HUES6 (cell line): ENCODE data around the gene RBFOX2.

ENCODE experiments used
- H3K27ac ChIP-seq: 2 replicates; pipeline ENCODE4 v1.7.0; 2013; ENCODE audit warnings: low read depth, mild to moderate bottlenecking, low read length, inconsistent platforms
- H3K27me3 ChIP-seq: 2 replicates; pipeline ENCODE4 v1.6.1; 2013; ENCODE audit warnings: low read length; ENCODE audit not compliant: control insufficient read depth, insufficient read depth
- H3K36me3 ChIP-seq: 2 replicates; pipeline ENCODE4 v1.6.1; 2013; ENCODE audit warnings: low read length; ENCODE audit not compliant: control insufficient read depth, insufficient read depth
- H3K4me1 ChIP-seq: 2 replicates; pipeline ENCODE4 v1.6.1; 2013; ENCODE audit warnings: low read length; ENCODE audit not compliant: control insufficient read depth, insufficient read depth
- H3K4me3 ChIP-seq: 2 replicates; pipeline ENCODE4 v1.5.1; 2013; ENCODE audit warnings: low read depth, low read length
- H3K9ac ChIP-seq: one replicate; pipeline ENCODE4 v1.6.1; 2013; ENCODE audit warnings: mild to moderate bottlenecking, low read length
- H3K9me3 ChIP-seq: 2 replicates; pipeline ENCODE4 v1.6.1; 2013; ENCODE audit warnings: low read depth, low read length; ENCODE audit not compliant: control insufficient read depth, insufficient read depth

RBFOX2 gene

DNA sequence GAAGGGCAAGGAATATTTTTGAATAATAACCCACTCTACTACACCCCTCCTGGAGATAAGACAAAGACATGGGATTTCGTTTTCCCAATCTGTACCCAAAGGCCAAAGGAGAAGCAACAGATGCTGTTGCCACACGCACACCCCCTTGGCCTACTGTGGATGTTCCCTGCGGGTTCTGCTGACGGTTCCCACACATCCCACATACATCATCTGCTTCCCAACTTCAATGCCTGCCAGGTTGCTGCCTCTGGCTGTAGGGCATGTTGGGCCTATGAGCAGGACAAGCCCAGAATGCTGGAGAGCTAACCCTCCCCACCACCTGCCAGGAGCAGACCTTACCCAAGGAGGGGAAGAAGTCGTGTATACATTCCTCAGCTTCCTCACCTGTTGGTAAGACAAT, 13.6 kb upstream of the RBFOX2 start:
- H3K36me3 ChIP-seq, result no peaks in the 10 kb centered on the region
- H3K27ac ChIP-seq, result no peak overlapping the region

DNA sequence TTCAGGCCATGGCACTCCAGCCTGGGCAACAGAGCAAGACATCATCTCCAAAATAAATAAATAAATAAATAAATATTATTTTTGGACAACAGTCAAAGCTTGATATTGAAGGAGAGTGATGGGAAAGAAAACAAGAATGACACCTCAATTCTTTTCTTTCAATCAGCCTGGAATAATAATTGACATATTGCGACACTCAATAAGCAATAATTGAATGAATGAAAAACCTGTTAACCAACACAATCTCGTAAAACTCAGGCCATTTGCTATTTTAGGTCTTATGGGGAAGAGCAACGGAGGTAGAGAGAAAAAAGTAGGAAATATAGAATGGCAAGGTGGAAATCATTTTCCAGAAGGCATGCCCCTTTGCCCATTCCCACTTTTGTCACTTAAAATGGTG, 10.5 kb upstream of the RBFOX2 start:
- Histone ChIP-seq H3K4me1 (peaks cover 15% of the 10 kb centered on the region; the same call in 1 of the 2 replicates), H3K4me3 (no peak overlapping the region), H3K9me3 (no peaks in the 10 kb centered on the region), H3K27me3 (no peaks in the 10 kb centered on the region), H3K27ac (no peak overlapping the region), H3K36me3 (no peaks in the 10 kb centered on the region), H3K9ac (no peak overlapping the region)

More for the DNA sequence above, 13.6 kb upstream of the RBFOX2 start:
- no peak overlapping the region for H3K9ac ChIP-seq
- H3K27me3 ChIP-seq, result no peaks in the 10 kb centered on the region
- no peaks in the 10 kb centered on the region for H3K4me1 ChIP-seq
- no peak overlapping the region for H3K4me3 ChIP-seq
- H3K9me3 ChIP-seq, result no peaks in the 10 kb centered on the region

DNA sequence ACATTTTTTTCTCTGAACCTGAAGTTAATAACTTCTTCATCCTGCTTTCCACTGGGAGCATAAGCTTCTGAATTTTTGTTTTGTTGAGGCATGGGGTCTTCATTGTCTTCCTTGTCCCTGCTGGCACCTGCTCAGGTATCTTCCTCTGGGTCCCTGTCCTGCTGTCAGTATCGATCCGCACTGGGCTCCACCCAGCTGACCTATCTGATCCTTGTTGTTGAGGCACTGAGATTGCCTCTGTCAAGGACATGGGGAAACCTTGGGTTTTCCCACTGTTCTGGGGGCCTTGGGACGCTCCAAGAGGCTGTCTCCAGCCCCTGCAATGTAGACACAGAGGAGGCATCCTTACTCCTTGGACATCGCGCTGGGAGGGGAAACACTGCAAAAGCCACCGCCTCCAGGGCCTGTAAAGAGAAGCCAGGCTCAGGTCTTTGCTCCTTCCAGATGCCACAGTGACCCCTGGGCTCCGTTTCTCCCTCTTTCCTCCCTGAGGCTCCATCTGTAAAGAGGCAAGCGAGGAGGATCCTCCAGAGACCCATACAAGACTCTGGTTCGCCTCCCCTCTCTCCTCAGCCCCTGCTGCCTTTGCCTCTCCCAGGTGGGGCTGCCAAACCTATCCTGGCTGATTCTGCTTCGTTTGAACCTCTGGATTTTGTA, 8.6 kb upstream of the RBFOX2 start:
- Histone ChIP-seq H3K27ac (no peak overlapping the region), H3K4me3 (no peak overlapping the region), H3K9ac (no peak overlapping the region), H3K9me3 (no peaks in the 10 kb centered on the region), H3K36me3 (no peaks in the 10 kb centered on the region), H3K4me1 (peaks cover 15% of the 10 kb centered on the region; the same call in 1 of the 2 replicates), H3K27me3 (no peaks in the 10 kb centered on the region)

GRCh38 chr22:36036167-36036624, 7.6 kb upstream of the RBFOX2 start:
- Histone ChIP-seq H3K4me1 (peaks cover 15% of the 10 kb centered on the region; the same call in 1 of the 2 replicates), H3K36me3 (no peaks in the 10 kb centered on the region), H3K27ac (no peak overlapping the region), H3K27me3 (no peaks in the 10 kb centered on the region), H3K4me3 (no peak overlapping the region), H3K9ac (no peak overlapping the region), H3K9me3 (no peaks in the 10 kb centered on the region)

DNA sequence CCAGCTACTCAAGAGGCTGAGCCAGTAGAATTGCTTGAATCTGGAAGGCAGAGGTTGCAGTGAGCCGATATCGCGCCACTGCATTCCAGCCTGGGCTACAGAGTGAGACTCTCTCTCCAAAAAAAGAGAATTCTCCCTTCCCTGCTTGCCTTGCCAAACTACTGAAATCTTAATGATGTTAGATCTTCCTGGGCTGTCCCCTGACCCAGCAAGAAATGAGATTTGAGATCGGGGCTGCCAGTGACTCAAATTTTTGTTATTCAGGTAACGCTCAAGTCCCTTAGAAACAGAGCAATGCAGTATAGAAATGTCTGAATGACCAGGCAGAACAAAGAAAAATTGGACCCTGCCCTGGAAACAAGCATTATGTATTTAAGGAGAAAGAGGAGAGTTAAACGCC, 4.0 kb upstream of the RBFOX2 start:
- Histone ChIP-seq H3K4me1 (peaks cover 18% of the 10 kb centered on the region; the same call in 1 of the 2 replicates), H3K9me3 (no peaks in the 10 kb centered on the region), H3K36me3 (no peaks in the 10 kb centered on the region), H3K9ac (no peak overlapping the region), H3K27ac (no peak overlapping the region), H3K27me3 (no peaks in the 10 kb centered on the region), H3K4me3 (no peak overlapping the region)

DNA sequence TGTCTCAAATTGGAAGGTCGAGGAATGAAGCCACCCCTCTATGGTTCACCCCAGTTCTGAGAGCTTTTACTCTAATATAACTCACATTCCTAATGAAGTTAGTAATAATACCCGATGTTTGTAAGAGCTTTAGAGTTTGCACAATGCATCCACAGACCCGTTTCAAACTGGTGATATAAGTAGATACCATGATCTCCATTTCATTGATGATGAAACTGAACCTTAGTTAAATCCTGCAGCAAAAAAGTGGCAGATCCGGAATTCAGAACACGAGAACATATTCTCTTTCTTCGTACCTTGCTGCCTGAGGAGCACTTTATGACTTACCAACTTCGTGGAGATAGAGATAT, 757 bp upstream of the RBFOX2 start:
- Histone ChIP-seq H3K4me3 (peak overlapping the region; percentile 50), H3K4me1 (peaks cover 15% of the 10 kb centered on the region), H3K9me3 (no peaks in the 10 kb centered on the region), H3K9ac (no peak overlapping the region), H3K27ac (no peak overlapping the region), H3K36me3 (no peaks in the 10 kb centered on the region), H3K27me3 (no peaks in the 10 kb centered on the region)

- Histone ChIP-seq H3K27ac (peak overlapping the region; percentile 80; the same call in 1 of the 2 replicates), H3K4me3 (peak overlapping the region; percentile 92), H3K36me3 (no peaks in the 10 kb centered on the region), H3K9me3 (no peaks in the 10 kb centered on the region), H3K4me1 (peaks cover 21% of the 10 kb centered on the region), H3K27me3 (no peaks in the 10 kb centered on the region), H3K9ac (peak overlapping the region; percentile 83)
Measured at GRCh38 chr22:36027935-36028645, 534 bp downstream of the RBFOX2 start.

DNA sequence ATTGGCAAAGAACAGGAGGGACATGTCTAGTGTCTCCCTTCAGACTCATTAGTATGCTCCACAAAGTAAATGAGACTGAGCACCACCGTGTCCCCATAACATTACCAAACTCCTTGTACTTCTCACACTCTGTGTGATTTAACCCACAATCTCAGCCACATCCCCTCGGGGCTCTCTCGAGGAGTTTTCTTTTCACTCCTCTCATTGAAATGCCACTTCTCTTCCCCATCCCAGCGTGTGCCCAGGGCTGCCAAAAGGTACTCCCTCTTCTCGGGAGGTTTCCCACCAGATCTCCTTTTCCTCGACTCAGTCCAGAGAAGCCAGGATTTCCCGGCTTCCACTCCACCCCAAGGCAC, 1.1 kb downstream of the RBFOX2 start:
- no peaks in the 10 kb centered on the region for H3K36me3 ChIP-seq
- peaks cover 21% of the 10 kb centered on the region for H3K4me1 ChIP-seq
- H3K4me3 ChIP-seq, result peak overlapping the region; percentile 92
- peak overlapping the region; percentile 80; the same call in 1 of the 2 replicates for H3K27ac ChIP-seq
- peak overlapping the region; percentile 83 for H3K9ac ChIP-seq
- H3K27me3 ChIP-seq, result no peaks in the 10 kb centered on the region
- no peaks in the 10 kb centered on the region for H3K9me3 ChIP-seq

DNA sequence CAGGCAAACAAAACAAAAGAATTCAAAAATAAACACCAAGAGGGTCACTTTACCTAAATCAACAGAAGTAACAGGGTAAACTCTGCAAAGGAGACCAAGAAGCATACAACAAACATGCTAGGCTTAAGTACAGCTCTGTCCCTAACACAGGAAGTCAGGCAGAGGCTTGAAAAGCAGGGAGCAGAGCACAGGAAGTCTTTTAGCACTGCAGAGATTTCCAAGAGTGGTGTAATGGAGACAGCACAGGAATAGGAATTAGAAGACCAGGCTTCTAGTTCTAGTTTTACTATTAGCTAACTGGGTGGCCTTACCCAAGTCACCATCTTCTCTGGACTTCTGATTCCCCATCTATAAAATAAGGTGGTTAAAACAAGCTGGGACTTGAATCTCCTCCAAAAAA, 1.9 kb downstream of the RBFOX2 start:
- Histone ChIP-seq H3K9ac (peak overlapping the region; percentile 83), H3K4me3 (peak overlapping the region; percentile 92), H3K27me3 (no peaks in the 10 kb centered on the region), H3K27ac (no peak overlapping the region), H3K4me1 (peaks cover 21% of the 10 kb centered on the region), H3K9me3 (no peaks in the 10 kb centered on the region), H3K36me3 (no peaks in the 10 kb centered on the region)

DNA sequence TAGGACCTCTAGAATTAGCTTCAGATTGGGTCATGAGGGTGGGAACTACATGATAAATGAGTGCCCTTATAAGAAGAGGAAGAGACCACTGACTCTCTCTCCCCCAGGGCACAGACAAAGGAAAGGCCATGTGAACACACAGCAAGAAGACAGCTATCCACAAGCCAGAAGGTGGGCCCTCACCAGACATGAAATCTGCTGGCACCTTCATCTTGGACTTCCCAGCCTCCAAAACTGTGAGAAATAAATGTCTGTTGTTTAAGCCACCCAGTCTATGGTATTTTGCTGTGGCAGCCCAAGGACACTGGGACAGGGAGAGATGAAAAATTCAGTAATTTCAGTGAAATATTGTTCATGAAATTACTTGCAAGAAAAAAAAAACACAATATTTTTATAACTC, 5.9 kb downstream of the RBFOX2 start:
- H3K36me3 ChIP-seq, result no peaks in the 10 kb centered on the region
- H3K4me3 ChIP-seq, result no peak overlapping the region
- H3K27me3 ChIP-seq, result no peaks in the 10 kb centered on the region
- H3K9ac ChIP-seq, result no peak overlapping the region
- H3K9me3 ChIP-seq, result no peaks in the 10 kb centered on the region
- no peak overlapping the region for H3K27ac ChIP-seq
- H3K4me1 ChIP-seq, result peaks cover 29% of the 10 kb centered on the region

GRCh38 chr22:36022162-36022561, 6.5 kb downstream of the RBFOX2 start:
- H3K27ac ChIP-seq, result no peak overlapping the region
- H3K36me3 ChIP-seq, result no peaks in the 10 kb centered on the region
- H3K9me3 ChIP-seq, result no peaks in the 10 kb centered on the region
- H3K9ac ChIP-seq, result no peak overlapping the region
- H3K4me3 ChIP-seq, result no peak overlapping the region
- peaks cover 31% of the 10 kb centered on the region for H3K4me1 ChIP-seq
- no peaks in the 10 kb centered on the region for H3K27me3 ChIP-seq
